ENCODE data around the gene SH3BGRL3. TPM values are rescaled to one million over a fixed set of nuclear protein-coding genes. Genes with fewer than 3 reads are reported as not detected.

Gene SH3BGRL3
- total and polyA plus RNA-seq, 2 donors, result 43.3 to 261 TPM

- no peak overlapping the region for H3K27ac ChIP-seq (ENCODE audit: low read depth in 1 of 2, low read length in 1 of 2)
- no peaks in the 10 kb centered on the region for H3K27me3 ChIP-seq (ENCODE audit: control insufficient read depth in 2 of 2, insufficient read depth in 1 of 2, low read length in 1 of 2)
- H3K4me1 ChIP-seq (ENCODE audit: control insufficient read depth in 2 of 2, insufficient read depth in 2 of 2, low read length in 2 of 2), result peaks cover 14 to 51% of the 10 kb centered on the region in 2 donors
- H3K36me3 ChIP-seq (ENCODE audit: control insufficient read depth in 2 of 2, insufficient read depth in 2 of 2, low read length in 1 of 2), result peaks cover 46 to 73% of the 10 kb centered on the region in 2 donors
- no peak overlapping the region for H3K4me3 ChIP-seq (ENCODE audit: low read length in 2 of 2)
- H3K9me3 ChIP-seq (ENCODE audit: control insufficient read depth in 2 of 2, insufficient read depth in 1 of 2, low read length in 1 of 2), result no peaks in the 10 kb centered on the region
- WGBS, result 86% methylated on average over 11 of the region's 11 CpGs
- no peak for DNase-seq (ENCODE audit: low read depth in 6 of 9, low spot score in 9 of 9)
These were observed 5.0 kb upstream of the SH3BGRL3 start for GRCh38 chr1:26274801-26275425.

GRCh38 chr1:26275580-26276431, 4.1 kb upstream of the SH3BGRL3 start:
- no peak overlapping the region for H3K4me3 ChIP-seq (ENCODE audit: low read length in 2 of 2)
- H3K36me3 ChIP-seq (ENCODE audit: control insufficient read depth in 2 of 2, insufficient read depth in 2 of 2, low read length in 1 of 2), result peaks cover 41 to 64% of the 10 kb centered on the region in 2 donors
- no peaks in the 10 kb centered on the region for H3K27me3 ChIP-seq (ENCODE audit: control insufficient read depth in 2 of 2, insufficient read depth in 1 of 2, low read length in 1 of 2)
- H3K9me3 ChIP-seq (ENCODE audit: control insufficient read depth in 2 of 2, insufficient read depth in 1 of 2, low read length in 1 of 2), result peaks cover 0 to 3% of the 10 kb centered on the region in 2 donors
- peaks cover 19 to 59% of the 10 kb centered on the region in 2 donors for H3K4me1 ChIP-seq (ENCODE audit: control insufficient read depth in 2 of 2, insufficient read depth in 2 of 2, low read length in 2 of 2)
- DNase-seq (ENCODE audit: low read depth in 6 of 9, low spot score in 9 of 9), result peak in 6 of 9 donors; percentile 53 to 84 (median 72)
- H3K27ac ChIP-seq (ENCODE audit: low read depth in 1 of 2, low read length in 1 of 2), result peak overlapping the region; percentile 55 to 86
- 78% methylated on average over 3 of the region's 3 CpGs for WGBS

GRCh38 chr1:26276432-26276838, 3.5 kb upstream of the SH3BGRL3 start:
- Histone ChIP-seq H3K27me3 (ENCODE audit: control insufficient read depth in 2 of 2, insufficient read depth in 1 of 2, low read length in 1 of 2) (no peaks in the 10 kb centered on the region), H3K4me1 (ENCODE audit: control insufficient read depth in 2 of 2, insufficient read depth in 2 of 2, low read length in 2 of 2) (peaks cover 23 to 65% of the 10 kb centered on the region in 2 donors), H3K27ac (ENCODE audit: low read depth in 1 of 2, low read length in 1 of 2) (peak overlapping the region; percentile 55 to 86), H3K4me3 (ENCODE audit: low read length in 2 of 2) (no peak overlapping the region), H3K36me3 (ENCODE audit: control insufficient read depth in 2 of 2, insufficient read depth in 2 of 2, low read length in 1 of 2) (peaks cover 46 to 65% of the 10 kb centered on the region in 2 donors), H3K9me3 (ENCODE audit: control insufficient read depth in 2 of 2, insufficient read depth in 1 of 2, low read length in 1 of 2) (peaks cover 0 to 3% of the 10 kb centered on the region in 2 donors)
- DNase-seq (ENCODE audit: low read depth in 6 of 9, low spot score in 9 of 9), result no peak
- 93% methylated on average over 2 of the region's 2 CpGs for WGBS

GRCh38 chr1:26277261-26277661, 2.6 kb upstream of the SH3BGRL3 start:
- Histone ChIP-seq H3K4me3 (ENCODE audit: low read length in 2 of 2) (no peak overlapping the region), H3K9me3 (ENCODE audit: control insufficient read depth in 2 of 2, insufficient read depth in 1 of 2, low read length in 1 of 2) (peaks cover 0 to 3% of the 10 kb centered on the region in 2 donors), H3K36me3 (ENCODE audit: control insufficient read depth in 2 of 2, insufficient read depth in 2 of 2, low read length in 1 of 2) (peaks cover 43 to 63% of the 10 kb centered on the region in 2 donors), H3K27ac (ENCODE audit: low read depth in 1 of 2, low read length in 1 of 2) (peak overlapping the region in 1 of 2 donors; percentile 19), H3K27me3 (ENCODE audit: control insufficient read depth in 2 of 2, insufficient read depth in 1 of 2, low read length in 1 of 2) (no peaks in the 10 kb centered on the region), H3K4me1 (ENCODE audit: control insufficient read depth in 2 of 2, insufficient read depth in 2 of 2, low read length in 2 of 2) (peaks cover 29 to 72% of the 10 kb centered on the region in 2 donors)
- WGBS, result 99% methylated on average over 3 of the region's 3 CpGs
- no peak for DNase-seq (ENCODE audit: low read depth in 6 of 9, low spot score in 9 of 9)

- WGBS, result 98% methylated on average over 1 of the region's 1 CpG
- H3K4me1 ChIP-seq (ENCODE audit: control insufficient read depth in 2 of 2, insufficient read depth in 2 of 2, low read length in 2 of 2), result peaks cover 29 to 77% of the 10 kb centered on the region in 2 donors
These were observed 2.2 kb upstream of the SH3BGRL3 start for GRCh38 chr1:26277719-26278118.

GRCh38 chr1:26278303-26278702, 1.6 kb upstream of the SH3BGRL3 start:
- H3K4me1 ChIP-seq (ENCODE audit: control insufficient read depth in 2 of 2, insufficient read depth in 2 of 2, low read length in 2 of 2), result peaks cover 29 to 82% of the 10 kb centered on the region in 2 donors
- H3K36me3 ChIP-seq (ENCODE audit: control insufficient read depth in 2 of 2, insufficient read depth in 2 of 2, low read length in 1 of 2), result peaks cover 42 to 64% of the 10 kb centered on the region in 2 donors
- H3K9me3 ChIP-seq (ENCODE audit: control insufficient read depth in 2 of 2, insufficient read depth in 1 of 2, low read length in 1 of 2), result peaks cover 0 to 3% of the 10 kb centered on the region in 2 donors
- H3K27ac ChIP-seq (ENCODE audit: low read depth in 1 of 2, low read length in 1 of 2), result peak overlapping the region in 1 of 2 donors; percentile 51
- WGBS, result 90% methylated on average over 4 of the region's 4 CpGs
- DNase-seq (ENCODE audit: low read depth in 6 of 9, low spot score in 9 of 9), result no peak
- H3K27me3 ChIP-seq (ENCODE audit: control insufficient read depth in 2 of 2, insufficient read depth in 1 of 2, low read length in 1 of 2), result no peaks in the 10 kb centered on the region
- H3K4me3 ChIP-seq (ENCODE audit: low read length in 2 of 2), result no peak overlapping the region

More at GRCh38 chr1:26277719-26278118, 2.2 kb upstream of the SH3BGRL3 start:
- DNase-seq (ENCODE audit: low read depth in 6 of 9, low spot score in 9 of 9), result no peak
- peaks cover 44 to 66% of the 10 kb centered on the region in 2 donors for H3K36me3 ChIP-seq (ENCODE audit: control insufficient read depth in 2 of 2, insufficient read depth in 2 of 2, low read length in 1 of 2)
- H3K27ac ChIP-seq (ENCODE audit: low read depth in 1 of 2, low read length in 1 of 2), result peak overlapping the region in 1 of 2 donors; percentile 19
- H3K27me3 ChIP-seq (ENCODE audit: control insufficient read depth in 2 of 2, insufficient read depth in 1 of 2, low read length in 1 of 2), result no peaks in the 10 kb centered on the region
- no peak overlapping the region for H3K4me3 ChIP-seq (ENCODE audit: low read length in 2 of 2)
- peaks cover 0 to 3% of the 10 kb centered on the region in 2 donors for H3K9me3 ChIP-seq (ENCODE audit: control insufficient read depth in 2 of 2, insufficient read depth in 1 of 2, low read length in 1 of 2)

- WGBS, result 49% methylated on average over 9 of the region's 9 CpGs
- H3K36me3 ChIP-seq (ENCODE audit: control insufficient read depth in 2 of 2, insufficient read depth in 2 of 2, low read length in 1 of 2), result peaks cover 45 to 68% of the 10 kb centered on the region in 2 donors
- peak in 1 of 9 donors; percentile 37 for DNase-seq (ENCODE audit: low read depth in 6 of 9, low spot score in 9 of 9)
- no peaks in the 10 kb centered on the region for H3K27me3 ChIP-seq (ENCODE audit: control insufficient read depth in 2 of 2, insufficient read depth in 1 of 2, low read length in 1 of 2)
- peak overlapping the region; percentile 81 to 95 for H3K27ac ChIP-seq (ENCODE audit: low read depth in 1 of 2, low read length in 1 of 2)
- peaks cover 33 to 86% of the 10 kb centered on the region in 2 donors for H3K4me1 ChIP-seq (ENCODE audit: control insufficient read depth in 2 of 2, insufficient read depth in 2 of 2, low read length in 2 of 2)
- peak overlapping the region; percentile 84 to 87 for H3K4me3 ChIP-seq (ENCODE audit: low read length in 2 of 2)
- H3K9me3 ChIP-seq (ENCODE audit: control insufficient read depth in 2 of 2, insufficient read depth in 1 of 2, low read length in 1 of 2), result peaks cover 0 to 3% of the 10 kb centered on the region in 2 donors
These were observed 996 bp upstream of the SH3BGRL3 start for GRCh38 chr1:26278724-26279455.

- peak in 1 of 9 donors; percentile 33 for DNase-seq (ENCODE audit: low read depth in 6 of 9, low spot score in 9 of 9)
- peak overlapping the region; percentile 81 to 95 for H3K27ac ChIP-seq (ENCODE audit: low read depth in 1 of 2, low read length in 1 of 2)
- 37% methylated on average over 20 of the region's 20 CpGs for WGBS
- H3K4me1 ChIP-seq (ENCODE audit: control insufficient read depth in 2 of 2, insufficient read depth in 2 of 2, low read length in 2 of 2), result peaks cover 48 to 93% of the 10 kb centered on the region in 2 donors
- H3K4me3 ChIP-seq (ENCODE audit: low read length in 2 of 2), result peak overlapping the region; percentile 84 to 87
- peaks cover 41 to 63% of the 10 kb centered on the region in 2 donors for H3K36me3 ChIP-seq (ENCODE audit: control insufficient read depth in 2 of 2, insufficient read depth in 2 of 2, low read length in 1 of 2)
- H3K27me3 ChIP-seq (ENCODE audit: control insufficient read depth in 2 of 2, insufficient read depth in 1 of 2, low read length in 1 of 2), result no peaks in the 10 kb centered on the region
- peaks cover 0 to 3% of the 10 kb centered on the region in 2 donors for H3K9me3 ChIP-seq (ENCODE audit: control insufficient read depth in 2 of 2, insufficient read depth in 1 of 2, low read length in 1 of 2)
These were observed 602 bp downstream of the SH3BGRL3 start for GRCh38 chr1:26280333-26281042.

Measured in thymus (tissue), 11 donors.